GM21447 (cell line): ENCODE data around the gene RARG.
"Not testable (repeated sequence)": the region's sequence is repeated elsewhere in the genome, so short reads cannot be mapped to it uniquely, and the experiment has no call there.

Experiments used
- ATAC-seq: cut with Tn5 transposase; IDR thresholded peaks from one replicate; pipeline ENCODE4 v1.9.1; 2021; ENCODE audit not compliant: unreplicated experiment

The RARG gene

DNA sequence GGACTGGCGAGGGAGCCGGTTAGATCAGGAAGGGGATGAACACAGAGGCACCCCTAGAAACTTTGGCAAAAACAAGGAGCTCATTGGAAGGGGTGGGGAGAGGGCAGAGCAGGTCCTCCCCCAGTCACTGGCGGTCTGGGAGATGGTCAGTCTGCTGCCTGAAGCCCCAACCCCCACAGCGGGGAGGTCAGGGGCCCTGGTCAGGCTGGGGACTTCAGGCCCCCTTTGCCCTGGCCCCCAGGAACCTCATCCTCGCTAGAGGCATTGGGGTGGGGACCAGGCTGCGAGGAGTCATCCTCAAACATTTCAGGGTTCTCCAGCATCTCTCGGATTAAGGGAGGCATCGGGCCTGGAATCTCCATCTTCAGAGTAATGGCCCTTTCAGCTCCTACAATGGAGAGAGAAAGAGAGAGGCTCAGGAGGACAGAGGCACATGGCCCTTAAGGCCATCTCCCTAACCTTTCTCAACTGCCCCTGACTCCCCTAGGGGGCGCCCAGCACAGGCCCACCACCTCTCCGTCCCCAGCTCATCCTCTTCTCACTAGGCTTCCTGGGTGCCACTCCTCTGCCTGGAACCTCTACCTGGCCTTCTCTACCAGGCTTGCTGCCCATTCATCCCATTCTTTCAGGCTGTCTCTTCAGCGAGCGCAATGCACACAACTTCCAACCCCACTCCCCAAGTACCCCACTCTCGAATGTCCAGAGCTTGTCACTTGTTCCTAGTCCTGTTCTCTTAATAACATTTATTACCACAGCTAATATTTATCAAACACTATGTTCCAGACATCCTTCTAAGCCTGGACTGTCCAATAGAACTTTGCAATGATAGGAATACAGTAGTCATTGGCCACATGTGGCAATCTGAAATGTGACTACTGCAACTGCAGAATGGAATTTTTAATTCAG is 20.3 kb downstream of the RARG start:
- no peak for ATAC-seq

DNA sequence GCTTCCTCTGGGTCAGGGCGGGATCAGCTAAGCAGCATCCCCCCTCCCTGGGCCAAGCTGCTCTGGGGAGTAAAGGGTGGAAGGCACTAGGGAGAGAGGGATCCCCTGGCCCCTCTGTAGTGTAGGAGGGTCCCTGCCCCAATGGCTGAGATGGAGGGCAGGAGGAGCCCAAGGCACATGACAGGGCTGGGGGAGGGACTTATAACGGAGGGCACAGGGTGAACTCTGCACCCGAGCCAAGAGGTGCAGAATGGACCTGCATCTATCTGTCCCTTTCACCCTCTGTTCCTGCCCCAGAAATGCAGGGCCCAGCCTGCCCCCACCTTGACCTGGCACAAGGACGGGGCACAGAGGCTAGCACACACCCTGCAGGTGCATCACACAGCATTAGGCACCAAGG is 21.2 kb downstream of the RARG start:
- no peak for ATAC-seq

DNA sequence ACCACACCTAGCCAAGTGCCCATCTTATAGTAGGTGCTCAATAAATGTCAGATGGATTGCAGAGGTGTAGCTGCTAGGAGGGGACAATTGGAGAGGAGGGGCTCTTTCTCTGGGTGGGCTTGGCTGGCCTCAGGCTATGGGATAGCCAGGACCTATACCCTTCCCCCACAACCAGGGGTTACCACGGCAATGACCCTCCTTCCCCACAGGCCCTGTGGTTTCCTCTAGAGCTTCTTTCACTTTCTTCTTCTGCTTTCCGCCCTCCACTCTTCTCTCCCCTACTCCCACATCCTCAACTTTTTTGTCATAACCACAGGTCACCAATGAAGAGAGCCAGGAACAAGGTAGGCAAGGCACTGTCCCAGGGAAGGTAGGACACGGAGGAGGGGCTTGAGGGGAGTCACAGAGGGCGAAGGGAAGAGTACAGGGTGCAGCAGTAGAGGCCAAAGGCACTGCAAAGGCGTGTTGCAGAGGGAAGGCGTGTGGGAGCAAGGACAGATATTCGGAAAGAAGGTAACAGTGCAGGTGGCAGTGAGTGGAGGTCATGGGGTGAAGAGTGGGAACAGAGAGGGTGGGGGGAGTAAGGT is 23.0 kb downstream of the RARG start:
- peak; percentile 45 for ATAC-seq

DNA sequence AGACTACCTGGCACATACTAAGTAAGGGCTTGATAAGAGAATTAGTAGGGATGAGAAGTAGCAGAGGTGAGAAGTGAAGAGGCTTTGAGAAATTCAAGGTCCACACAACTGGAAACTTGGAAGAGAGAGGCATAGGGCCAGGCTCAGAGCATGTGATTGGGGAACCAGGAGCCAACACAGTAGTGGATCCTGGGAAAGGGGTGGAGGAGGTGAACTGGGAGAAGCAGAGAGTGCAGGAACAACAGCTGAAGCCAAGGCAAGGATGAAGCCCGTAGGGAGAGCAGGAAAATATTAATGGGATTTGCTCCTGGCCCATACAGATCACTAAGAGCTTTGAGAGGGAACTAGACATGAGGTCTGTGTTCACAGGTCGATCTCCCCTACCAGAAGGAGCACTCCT is 23.6 kb downstream of the RARG start:
- ATAC-seq, result no peak

DNA sequence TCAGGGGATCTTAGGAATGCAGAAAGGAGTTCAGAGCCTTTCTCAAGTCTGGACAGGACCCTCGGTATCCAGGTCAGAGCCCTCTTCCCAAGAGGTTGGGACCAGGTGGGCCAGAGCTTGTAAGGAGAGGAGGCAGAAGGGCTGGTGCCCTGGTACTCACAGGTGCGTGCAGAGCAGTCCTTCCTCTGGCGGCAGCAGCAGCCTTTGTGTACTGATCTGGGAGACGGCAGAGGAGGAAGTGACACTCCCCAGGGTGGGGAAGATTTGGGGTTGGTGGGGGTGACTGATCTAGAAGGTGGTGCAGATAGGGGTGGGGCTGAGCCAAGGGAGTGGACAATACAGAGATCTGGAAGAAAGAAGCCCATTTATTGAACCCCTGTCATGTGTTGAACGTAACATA is 25.0 kb downstream of the RARG start, which contains the start of gene ITGB7:
Gene ITGB7, minus strand, starts transcription at position 210 of the 400 bp plus-strand sequence. CDS start 6,808 bp downstream, outside the sequence.
- ATAC-seq, result peak; percentile 57

DNA sequence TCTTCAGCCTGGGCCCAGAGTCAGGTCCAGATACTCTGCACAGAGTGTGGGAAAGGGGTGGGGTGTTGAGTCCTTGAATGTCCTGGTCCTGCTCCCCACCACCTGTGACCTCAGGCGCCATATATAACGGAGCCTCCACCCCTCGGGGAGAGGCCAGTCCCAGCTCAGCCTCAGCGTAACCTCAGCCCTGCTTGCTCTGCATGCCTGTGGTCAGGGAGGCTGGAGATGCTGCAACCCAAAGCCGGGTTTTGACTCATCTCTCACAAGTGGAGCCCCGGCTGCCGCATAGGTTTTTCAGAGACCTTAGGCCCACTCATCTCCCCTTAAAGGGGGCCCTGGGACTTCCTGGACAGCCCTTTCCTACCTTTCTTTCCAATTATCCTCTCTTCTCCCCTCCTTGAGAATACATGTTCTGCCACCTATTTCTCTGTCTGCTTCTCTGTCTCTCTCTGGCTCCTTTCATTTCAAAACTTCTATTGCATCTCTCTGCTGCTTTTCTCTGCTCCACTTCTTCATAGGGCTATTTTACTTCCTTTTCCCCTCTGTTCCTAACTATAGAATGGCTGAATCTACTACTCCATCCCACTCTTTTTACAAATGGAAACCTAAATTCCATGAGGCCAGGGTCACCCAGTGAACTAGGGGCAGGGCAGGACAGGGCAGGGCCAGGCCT is 26.1 kb downstream of the RARG start:
- peak; percentile 65 for ATAC-seq

DNA sequence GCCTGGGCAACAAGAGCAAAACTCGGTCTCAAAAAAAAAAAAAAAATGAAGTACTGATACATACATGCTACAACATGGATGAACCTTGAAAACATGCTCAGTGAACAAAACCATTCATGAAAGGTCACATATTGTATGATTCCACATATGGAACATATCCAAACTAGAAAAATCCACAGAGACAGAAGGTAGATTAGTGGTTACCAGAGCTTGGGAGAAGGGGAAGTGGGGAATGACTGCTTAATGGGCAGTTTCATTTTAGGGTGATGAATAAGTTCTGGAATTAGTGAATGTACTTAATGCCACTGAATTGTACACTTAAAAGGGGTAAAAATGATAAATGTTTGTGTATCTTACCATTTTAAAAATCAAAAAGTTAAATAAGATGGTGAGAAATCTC is 27.7 kb downstream of the RARG start:
- ATAC-seq, result no peak

DNA sequence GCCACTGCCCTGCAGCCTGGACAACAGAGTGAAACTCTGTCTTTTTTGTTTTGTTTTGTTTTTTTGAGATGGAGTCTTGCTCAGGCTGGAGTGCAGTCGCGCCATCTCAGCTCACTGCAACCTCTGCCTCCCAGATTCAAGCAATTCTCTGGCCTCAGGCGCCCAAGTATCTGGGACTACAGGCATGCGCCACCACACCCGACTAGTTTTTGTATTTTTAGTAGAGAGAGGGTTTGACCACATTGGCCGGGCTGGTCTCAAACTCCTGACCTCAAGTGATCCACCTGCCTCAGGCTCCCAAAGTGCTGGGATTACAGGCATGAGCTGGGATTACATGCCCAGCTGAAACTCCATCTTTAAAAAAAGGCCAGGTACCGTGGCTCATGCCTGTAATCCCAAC is 29.7 kb downstream of the RARG start:
- not testable (repeated sequence) for ATAC-seq

DNA sequence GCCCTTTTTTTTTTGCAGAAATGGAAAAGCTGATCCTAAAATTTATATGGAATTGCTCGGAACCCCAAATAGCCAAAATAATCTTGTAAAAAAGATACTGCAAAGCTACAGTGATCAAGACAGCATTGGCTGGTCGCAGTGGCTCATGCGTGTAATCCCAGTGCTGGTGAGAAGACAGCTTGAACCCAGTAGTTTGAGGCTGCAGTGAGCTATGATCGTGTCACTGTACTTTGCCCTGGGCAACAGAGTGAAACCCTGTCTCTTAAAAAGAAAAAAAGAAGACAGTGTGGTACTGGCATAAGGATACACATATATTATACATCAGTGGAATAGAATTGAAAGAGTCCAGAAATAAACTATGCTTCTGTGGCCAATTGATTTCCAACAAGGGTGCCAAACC is 30.4 kb downstream of the RARG start:
- no peak for ATAC-seq

DNA sequence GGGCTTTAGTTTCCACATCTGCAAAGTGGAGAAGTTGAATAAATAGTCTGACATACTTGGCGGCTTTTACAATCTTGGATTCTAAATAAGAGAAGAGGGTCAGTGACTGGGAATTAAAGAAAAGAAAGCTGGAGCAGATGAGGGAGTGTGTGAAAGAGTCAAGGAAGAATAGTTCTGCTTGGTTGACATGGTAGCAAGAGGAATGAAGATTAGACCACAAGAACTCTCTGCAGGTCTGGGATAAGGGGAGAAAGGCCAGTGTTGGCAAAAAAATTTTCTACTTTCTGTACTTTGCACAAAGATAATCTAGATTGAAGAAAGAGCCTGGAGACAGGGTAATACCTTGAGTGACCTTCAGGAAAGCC is 30.9 kb downstream of the RARG start:
- ATAC-seq, result no peak

DNA sequence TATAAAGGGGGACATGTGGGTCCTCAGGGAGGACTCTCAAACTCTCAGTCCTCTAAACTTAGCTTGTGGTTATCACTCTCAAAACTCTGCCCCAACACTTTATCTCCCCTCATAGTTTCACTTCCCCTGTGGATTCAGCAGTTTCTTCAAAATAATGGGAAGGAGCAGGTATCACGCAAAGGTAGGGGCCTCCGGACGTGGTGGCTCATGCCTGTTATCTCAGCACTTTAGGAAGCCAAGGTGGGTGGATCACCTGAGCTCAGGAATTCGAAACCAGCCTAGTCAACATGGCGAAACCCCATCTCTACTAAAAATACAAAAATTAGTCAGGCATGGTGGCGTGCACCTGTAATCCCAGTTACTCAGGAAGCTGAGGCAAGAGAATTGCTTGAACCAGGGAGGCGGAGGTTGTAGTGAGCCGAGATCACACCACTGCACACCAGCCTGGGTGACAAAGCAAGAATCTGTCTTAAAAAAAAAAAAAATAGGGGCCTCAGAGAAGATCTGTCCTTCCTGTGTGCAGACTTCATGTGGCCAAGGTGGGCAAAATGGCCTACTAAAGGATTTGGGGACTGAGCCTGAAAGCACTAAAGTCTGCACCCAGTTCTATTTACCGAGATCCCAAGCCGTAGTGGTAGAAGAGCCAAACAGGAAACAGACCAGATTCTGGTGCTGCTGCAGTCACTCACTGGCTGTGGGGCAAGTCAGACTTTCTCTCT is 31.4 kb downstream of the RARG start:
- ATAC-seq, result peak; percentile 57

DNA sequence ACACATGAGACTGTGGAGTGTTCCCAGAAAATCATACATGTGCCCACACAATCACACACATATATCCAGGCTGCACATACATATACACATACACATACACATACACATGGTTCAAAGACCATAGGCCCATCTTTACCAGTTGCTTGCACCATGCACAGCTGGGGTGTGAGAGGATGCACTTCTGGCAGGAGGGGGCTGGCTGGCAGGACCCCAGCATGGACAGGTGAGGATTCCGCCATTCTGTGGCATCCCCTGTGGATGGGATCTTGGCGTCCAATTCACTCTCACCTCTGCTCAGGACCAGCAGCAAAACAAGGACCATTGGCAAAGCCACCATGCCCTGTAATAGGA is 31.9 kb downstream of the RARG start:
- peak; percentile 6 for ATAC-seq

DNA sequence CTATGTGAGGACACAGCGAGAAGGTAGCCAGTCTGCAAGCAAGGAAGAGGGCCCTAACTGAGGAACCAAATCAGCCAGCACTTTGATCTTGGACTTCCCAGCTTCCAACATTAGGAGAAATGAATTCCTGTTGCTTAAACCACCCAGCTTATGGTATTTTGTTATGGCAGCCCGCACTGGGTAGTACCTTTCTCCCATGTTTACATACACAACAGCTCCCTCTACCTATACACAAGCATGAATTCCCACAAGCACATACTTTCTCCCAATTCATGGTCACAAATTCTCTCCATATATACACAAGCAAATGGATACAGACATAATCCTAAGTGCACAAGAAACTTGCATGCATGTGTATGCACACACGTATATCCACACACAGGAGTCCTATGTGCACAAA is 32.3 kb downstream of the RARG start:
- ATAC-seq, result no peak

DNA sequence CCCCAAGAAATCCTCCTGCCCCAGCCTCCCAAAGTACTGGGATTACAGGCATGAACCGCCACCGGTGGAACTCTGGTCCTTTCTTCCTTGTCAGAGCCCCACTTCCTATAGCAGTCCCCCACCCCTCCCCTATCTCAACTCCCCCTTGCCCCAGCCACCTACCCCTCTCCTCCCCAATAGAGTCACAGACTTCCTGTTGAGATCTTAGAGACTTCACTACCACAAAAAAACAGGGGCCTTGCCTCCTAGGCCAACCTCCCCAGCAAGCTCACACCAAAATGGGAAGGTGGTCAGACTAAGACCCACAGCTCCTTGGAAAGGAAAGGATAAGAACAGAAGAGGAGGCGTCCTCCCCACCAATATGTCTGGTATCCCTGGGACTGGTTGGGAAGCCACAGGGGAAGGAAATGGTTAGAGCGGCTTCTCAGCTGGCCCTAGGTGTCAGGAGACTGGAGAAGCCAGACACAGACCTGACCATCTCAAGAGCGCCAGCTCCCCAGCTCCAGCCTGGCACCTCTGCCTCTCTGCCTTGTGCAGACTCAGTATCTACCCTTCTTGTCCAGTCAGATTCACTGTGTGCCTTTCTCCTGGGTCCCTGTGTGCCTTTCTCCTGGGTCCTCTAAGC is 33.4 kb downstream of the RARG start:
- no peak for ATAC-seq

DNA sequence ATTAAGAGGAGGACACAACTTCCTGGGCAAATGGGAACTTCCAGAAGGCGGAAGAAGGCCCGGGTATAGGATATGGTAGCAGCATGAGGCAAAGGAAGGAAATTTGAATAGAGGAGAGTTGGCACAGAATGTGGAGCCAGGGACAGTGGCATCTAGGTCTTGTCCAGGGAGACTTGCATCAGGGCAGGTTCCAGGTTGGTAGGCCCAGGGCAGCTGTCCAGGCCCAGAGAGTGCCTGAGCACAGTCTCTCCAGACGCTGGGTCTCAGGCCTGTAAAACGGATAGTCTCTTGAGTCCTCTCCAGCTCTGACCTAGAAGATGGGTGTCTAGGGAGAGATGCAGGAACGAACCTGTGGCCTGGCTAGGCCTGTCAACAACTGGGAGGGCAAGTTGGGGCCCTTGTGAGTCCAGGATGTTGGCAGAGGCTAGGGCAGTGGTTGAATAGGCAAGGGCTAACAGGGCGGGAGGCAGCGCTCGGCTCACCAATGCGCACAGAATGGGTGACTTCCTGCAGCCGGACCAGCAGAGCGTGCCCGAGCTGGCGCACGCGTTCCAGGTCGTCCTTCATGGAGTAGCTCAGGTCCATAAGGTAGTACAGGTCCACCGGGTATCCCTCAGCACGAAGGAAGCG is 34.9 kb downstream of the RARG start:
- ATAC-seq, result no peak

DNA sequence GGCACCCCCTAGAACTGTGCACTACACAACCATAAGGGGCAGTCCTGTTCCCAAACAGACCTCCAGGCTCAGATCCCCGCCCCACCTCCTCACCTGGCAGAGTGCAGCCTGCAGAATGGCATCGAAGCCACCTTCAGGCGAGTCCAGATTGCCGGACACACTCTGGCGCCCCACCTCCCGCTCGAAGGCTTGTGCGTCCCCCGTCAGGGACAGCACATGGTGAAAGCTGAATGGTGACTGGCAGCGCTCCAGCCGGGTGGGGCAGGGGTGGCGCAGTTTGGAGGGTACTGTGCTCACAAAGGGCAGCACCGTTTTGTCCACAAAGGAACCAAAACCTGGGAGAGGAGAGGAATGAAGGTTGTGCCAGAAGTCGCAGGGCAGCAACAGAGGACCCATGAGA is 35.5 kb downstream of the RARG start:
- no peak for ATAC-seq

DNA sequence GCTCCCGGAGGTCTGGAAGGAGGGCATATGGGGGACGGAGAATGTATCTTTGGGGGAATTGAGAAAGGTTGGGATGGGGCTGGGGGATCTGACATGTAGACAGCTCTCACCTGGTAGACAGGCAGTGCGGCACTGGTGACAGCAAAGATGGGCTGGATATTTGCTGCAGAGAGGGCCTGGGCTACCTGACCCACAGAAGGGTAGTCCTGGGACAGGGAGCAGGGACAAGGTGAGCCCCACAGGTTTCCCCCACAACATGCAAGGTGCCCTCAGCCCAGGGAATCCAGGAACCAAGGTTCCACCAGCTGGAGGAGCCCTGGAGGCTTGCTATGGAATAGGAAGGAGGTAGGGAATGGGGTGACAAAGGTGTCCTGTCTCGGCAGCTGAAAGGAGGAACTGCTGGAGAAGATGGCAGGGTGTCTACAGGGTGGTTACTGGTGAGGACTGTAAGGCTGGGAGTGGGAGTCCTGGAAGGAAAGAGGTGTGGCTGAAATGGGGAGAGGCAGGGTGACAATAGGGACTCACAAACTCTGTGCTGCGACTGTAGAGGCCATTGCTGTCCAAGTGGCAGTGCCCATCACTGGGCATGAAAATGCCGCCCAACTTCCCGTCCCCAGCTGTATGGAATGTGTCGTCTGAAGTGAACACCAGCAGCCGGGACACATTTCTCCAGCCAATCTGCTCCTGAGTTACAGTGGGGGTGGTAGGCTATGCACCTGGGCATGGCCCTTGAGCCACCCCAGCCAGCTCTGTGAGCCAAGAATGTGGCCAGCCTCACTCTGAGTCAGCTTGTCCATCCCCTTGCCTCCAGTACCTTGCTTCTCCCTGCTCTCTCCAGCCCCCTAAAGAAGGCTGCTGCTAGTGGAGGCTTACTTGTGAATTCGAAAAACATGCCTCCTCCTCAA is 36.2 kb downstream of the RARG start:
- no peak for ATAC-seq

DNA sequence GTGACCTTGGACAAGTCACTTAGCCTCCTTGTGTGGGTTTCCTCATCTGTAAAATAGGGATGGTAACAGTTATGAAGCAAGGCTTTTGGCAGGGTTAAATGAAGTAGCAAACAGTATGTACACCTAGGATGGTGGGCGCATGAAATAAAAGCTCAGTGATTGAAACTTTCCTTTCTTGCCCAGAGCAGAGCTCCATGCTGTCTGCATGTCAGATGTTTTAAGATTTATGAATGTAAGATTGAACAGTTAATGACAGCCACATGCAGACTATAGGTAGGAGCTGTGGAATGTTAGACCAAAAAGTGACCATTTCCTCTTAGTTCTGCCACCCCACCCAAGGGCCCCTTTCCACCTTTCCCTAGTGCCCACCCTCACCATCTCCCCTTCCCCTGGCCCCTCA is 37.0 kb downstream of the RARG start:
- ATAC-seq, result no peak

DNA sequence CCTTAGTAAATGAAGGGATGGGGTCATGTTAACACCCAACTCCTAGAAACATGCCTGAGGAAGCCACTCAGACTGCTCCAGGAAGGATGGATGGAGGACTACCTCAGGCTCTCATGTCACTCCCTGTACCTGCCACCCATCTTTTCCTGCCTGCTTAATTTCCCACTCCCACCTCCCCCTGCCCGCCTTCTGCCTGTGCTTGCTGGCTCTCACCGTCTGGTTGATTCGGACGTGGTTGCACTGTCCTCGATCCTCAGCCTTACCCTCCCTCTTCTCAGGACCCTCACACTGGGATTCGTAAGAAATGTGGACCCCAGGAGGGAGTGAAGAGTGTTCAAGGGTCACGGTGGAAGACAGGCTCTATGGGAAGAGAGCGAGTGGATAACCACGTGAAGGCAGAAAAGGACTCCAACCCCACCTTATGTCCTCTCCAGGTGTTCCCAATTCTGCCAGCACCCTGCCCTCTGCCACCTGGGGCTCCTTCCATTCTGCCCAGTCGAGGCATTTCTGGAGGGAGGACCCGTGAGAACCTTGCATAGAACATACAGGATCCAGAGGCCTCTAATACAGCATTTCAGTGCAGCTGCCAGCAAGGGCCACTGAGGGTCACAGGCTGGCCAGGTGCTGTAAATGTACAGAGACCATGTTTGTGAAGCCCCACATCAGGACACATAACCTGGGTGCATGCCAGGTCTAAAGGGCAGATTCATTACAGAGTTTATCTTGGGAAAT is 37.9 kb downstream of the RARG start:
- no peak for ATAC-seq
